GM12875 (cell line): ENCODE results near the gene SLC9B1.
A peak's percentile ranks its signal among the peaks of the same experiment; 100 is the strongest.

Experiments
- H3K4me3 ChIP-seq: one replicate; pipeline ENCODE4 v1.5.1; 2011; ENCODE audit warnings: low read depth, low read length, control low read depth
- TF ChIP-seq, protein P1 (sequence below): IDR thresholded peaks from 2 replicates; pipeline ENCODE4 v1.5.1; 2011; ENCODE audit warnings: low read depth, mild to moderate bottlenecking, control low read depth, inconsistent platforms, low read length, moderate library complexity, borderline replicate concordance; ENCODE audit not compliant: insufficient read depth

SLC9B1 gene

DNA sequence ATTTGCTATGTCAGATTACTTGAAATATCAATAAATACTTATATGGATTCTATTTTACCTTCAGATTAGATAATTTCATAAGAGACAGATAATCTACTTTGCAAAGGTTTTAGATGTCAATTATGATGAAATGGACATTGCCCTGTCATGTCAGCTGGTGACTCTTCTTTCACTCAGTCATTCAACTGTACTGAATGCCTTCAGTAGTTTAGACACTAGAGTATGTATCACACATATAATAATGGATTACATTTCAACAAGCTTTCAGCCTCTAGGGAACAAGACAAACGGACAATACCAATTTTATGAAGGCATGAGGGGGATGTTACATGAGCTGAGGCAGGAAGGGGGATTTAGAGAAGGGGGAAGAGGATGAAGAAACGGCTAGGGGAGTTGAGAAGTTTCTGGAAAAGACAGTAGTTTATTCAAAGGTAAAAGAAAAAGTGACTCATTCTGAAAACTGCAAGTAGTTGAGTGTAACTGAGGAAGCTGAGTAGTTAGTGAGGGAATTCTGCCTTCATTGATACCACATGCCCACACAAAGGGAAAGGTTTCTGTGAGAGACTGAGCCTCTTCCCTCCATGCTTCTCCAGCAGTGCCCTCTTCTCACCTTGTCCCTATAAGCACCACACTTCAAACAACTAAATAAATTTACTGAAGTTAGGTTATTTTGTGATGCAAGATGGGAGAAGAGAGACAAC lies 31.4 kb upstream of the SLC9B1 start:
- TF ChIP-seq, protein P1, sequence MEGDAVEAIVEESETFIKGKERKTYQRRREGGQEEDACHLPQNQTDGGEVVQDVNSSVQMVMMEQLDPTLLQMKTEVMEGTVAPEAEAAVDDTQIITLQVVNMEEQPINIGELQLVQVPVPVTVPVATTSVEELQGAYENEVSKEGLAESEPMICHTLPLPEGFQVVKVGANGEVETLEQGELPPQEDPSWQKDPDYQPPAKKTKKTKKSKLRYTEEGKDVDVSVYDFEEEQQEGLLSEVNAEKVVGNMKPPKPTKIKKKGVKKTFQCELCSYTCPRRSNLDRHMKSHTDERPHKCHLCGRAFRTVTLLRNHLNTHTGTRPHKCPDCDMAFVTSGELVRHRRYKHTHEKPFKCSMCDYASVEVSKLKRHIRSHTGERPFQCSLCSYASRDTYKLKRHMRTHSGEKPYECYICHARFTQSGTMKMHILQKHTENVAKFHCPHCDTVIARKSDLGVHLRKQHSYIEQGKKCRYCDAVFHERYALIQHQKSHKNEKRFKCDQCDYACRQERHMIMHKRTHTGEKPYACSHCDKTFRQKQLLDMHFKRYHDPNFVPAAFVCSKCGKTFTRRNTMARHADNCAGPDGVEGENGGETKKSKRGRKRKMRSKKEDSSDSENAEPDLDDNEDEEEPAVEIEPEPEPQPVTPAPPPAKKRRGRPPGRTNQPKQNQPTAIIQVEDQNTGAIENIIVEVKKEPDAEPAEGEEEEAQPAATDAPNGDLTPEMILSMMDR, result no peak
- H3K4me3 ChIP-seq, result no peak overlapping the region

DNA sequence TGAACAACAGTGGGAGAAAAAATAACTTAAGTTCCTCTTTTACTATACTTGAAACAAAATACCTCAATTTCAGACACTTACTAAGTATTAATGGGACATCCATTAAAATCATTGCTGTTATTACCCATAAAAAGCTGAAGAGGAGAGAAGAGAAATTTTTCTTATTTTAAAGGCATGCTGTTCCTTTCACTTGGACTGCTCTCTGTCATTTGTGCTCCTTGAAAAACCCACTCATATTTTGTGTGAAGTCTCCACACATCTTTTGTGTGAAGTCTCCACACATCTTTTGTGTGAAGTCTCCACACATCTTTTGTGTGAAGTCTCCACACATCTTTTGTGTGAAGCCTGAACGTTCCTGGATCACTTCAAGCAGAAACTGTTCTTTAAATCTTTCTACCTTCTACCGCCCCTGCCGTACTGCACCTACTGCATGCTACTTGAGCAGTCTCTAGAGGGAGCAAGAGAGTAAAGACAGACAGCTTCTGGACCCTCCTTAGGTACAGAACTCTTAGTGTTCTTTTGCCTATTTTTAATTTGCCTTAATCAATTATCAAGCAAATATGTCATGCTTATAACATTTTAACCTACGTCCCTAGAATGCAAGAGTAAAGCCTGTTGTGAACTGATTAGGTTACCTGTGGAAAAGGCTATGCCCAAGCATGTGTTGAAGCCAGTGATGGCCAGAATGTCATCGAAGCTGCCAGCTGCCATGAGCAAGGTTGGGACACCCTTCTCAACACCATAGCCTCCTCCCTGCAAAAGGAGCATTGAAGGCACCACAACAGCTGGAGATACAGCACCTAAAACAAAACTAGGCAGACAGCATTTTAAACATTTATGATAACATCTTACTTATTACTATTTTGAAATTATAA lies 27.1 kb upstream of the SLC9B1 start:
- no peak overlapping the region for H3K4me3 ChIP-seq
- TF ChIP-seq, protein P1, result peak; percentile 70

DNA sequence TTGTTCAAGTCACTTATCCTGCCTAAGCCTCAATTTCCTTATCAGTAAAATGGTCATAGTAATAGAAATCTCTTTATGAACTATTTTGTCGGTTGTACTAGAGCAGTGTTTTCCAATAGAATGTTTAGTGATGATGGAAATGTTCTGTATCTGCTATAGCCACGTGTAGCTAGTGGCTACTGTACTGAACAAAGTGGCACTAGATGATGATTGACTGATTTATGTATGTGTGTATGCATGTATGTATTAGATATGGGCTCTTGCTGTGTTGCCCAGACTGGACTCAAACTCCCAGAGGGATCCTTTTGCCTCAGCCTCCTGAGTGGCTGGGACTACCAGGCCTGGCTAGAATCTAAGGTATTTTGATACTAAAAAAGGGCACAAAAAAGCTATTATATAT lies 24.7 kb upstream of the SLC9B1 start:
- TF ChIP-seq, protein P1, result no peak

DNA sequence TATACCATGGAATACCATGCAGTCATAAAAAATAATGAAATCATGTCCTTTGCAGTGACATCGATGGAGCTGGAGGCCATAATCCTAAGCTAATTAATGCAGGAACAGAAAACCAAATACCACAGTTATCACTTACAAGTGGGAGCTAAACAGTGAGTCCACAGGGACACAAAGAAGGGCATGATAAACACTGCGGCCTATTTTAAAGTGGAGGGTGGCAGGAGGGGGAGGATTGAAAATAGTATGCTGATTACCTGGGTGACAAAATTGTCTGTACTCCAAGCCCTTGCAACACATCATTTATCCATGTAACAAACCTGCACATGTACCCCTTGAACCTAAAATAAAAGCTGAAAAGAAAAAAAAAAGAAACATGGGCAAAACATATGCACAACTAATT lies 16.7 kb upstream of the SLC9B1 start:
- TF ChIP-seq, protein P1, result no peak
- no peak overlapping the region for H3K4me3 ChIP-seq

More for the DNA sequence above, 24.7 kb upstream of the SLC9B1 start:
- no peak overlapping the region for H3K4me3 ChIP-seq

DNA sequence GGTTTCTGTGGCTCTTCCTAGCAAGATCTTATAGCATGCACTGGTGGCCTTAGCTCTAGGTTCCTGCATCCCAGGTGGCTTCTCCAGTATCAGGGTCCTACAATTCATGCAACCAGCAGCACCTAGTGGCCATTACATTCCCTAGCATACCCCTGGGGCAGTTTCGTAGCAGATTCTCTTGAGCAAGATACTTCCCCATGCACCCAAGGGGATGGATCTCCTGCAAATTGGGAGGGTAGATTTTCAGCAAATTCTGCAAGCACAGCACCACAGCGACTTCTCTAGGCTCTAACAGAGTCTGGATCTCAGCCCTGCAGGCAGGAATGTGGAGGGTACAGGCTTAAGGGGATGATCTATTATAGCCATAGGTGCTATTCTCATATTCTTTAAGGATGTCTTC lies 13.1 kb upstream of the SLC9B1 start:
- TF ChIP-seq, protein P1, result peak; percentile 65
- no peak overlapping the region for H3K4me3 ChIP-seq

DNA sequence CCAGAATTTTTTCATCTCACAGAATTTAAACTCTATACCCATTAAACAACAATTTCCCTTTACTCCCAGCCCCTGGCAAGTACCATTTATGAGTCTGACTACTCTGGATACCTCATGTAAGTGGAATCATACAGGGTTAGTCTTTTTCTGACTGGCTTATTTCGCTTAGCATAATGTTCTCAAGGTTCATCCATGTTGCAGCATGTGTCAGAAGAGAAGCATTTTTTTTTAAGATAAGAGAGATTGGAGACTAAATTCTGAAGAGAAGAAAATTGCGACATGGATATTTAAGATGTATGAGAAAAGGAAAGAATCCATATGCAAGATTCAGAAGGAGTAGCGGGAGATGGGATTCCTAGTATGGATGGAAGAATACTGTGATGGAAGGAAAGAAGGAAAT lies 11.3 kb upstream of the SLC9B1 start:
- H3K4me3 ChIP-seq, result no peak overlapping the region
- TF ChIP-seq, protein P1, result no peak

DNA sequence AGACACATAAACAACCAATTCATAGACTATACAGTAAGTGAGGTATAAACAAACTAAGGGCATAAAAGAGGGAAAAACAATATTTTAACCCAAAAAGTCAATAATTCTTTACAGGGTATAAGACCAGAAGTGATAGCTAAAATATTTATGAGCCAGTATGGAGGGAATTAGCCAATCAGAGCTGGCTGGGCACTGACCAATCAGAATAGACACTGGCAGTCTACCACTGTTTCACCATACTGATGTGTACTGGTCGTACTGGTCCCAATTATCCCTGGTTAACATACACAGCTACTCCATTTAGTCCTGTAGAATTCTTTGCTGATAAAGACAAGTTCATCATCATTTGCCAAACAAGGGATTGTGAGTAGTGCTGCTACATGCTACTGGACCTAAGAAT lies 9.8 kb upstream of the SLC9B1 start:
- H3K4me3 ChIP-seq, result no peak overlapping the region
- TF ChIP-seq, protein P1, result no peak
